Stimulated activated CD4-positive, alpha-beta T cell treated with anti-CD3 and anti-CD28 coated beads, Interleukin-4, amount 100 ng/mL, for 48 hours (primary cell): Measurements from ENCODE around the gene LRRC59.
"Not testable (repeated sequence)": the region's sequence is repeated elsewhere in the genome, so short reads cannot be mapped to it uniquely, and the experiment has no call there.

Experiments used
- DNase-seq, 2 donors: peaks; one replicate each; pipeline ENCODE4 v3.0.0-alpha.2; 2020; ENCODE audit warnings: low read depth in 2 of 2

Gene LRRC59

DNA sequence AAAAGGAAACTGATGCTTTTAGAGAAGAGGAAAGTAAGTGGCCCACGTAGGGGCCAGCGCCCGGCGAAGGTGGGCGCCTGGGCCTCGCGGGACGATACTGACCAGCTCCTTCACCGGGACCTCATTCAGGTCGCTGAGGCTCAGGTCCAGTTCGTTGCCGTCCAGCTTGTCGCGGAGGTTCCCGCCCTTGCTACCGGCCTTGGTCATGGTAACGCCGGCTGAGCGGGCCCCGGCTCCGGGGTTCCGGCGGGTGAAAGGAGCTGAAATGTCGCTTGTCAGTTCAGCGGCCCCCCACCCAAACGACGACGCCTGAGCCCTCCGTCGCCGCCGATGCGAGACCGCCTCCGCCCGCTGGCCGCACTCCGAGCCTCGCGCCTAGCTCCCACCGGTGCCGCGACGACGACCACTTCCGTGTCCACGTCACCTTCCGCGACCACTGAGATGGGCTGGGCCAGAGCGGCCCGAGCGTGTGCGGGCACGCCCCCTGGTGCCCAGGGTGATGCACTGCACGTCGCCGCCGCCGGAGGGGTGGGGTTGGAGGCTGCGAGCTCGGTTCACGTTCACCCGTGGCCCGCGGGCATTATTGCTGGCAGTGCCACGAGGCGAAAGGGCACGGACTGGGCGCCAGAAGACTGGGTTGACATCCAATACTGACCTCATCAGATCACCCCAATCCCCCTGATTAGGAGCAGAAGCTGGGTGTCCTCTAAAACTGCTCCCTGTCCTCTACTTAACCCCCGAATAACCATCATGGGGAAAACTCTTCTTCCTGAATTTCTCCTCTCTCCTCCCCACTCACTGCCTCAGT is at the start of gene LRRC59:
TSS of gene LRRC59 (minus strand) at position 413 of the 808 bp plus-strand sequence. CDS start at position 207, 206 bp downstream.
- peak; percentile 89 to 90 for DNase-seq

DNA sequence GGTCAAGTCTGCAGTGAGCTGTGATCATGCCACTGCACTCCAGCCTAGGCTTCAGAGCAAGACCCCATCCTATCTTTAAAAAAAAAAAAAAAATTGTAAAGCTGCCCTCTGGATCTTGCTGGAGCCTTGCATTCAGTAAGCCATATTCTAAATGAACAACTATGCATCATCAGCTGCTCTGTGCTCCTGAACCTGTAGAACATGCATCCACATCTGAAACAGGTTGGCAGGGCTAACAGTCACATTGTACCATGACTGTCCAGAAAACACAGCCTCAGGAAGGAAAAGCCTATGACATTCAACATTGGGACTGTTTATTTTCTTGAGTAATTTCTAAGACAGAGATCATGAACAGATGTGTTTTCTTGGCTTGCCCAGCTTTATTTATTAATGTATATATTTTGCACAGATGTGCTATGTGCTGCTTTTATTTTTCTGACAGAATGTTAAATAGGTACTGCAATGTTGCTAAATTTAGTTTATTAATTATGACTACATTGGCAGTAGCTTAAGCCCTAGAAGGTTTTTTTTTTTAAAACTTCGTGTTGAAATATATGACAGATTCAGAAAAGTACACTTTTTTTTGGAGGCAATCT is 48.5 kb upstream of the LRRC59 start:
- no peak for DNase-seq

DNA sequence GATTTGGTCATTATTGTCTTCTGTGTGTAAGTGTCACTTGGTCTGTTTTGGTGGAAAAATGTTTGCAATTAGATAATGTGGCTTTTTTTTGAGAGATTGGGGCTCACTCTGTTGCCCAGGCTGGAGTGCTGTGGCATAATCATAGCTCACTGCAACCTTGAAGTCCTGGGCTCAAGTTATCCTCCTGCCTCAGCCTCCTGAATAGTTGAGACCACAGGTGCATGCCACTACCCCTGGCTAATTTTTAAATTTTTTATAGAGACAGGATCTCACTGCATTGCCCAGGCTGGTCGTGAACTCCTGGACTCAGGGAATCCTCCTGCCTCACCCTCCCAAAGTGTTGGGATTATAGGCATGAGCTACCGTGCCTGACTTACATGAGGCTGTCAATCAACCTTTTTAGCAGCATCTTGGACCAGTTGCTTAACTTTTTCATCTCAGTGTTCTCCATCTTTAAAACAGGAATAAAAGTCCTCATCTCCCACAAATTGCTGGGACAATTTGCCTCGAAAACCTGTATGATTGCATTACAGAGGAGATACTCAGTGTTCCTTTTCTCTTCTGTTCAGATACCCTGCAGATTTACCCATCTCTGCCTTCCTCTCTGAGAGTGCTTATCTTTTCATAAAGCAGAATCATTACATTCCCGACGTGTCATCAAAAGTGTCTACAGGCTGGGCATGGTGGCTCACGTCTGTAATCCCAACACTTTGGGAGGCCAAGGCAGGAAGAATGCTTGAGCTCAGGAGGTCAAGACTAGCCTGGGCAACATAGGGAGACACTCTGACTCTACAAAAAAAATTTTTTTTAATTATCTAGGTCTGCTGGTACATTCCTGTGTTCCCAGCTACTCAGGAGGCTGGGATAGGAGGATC is 47.8 kb upstream of the LRRC59 start:
- no peak for DNase-seq

DNA sequence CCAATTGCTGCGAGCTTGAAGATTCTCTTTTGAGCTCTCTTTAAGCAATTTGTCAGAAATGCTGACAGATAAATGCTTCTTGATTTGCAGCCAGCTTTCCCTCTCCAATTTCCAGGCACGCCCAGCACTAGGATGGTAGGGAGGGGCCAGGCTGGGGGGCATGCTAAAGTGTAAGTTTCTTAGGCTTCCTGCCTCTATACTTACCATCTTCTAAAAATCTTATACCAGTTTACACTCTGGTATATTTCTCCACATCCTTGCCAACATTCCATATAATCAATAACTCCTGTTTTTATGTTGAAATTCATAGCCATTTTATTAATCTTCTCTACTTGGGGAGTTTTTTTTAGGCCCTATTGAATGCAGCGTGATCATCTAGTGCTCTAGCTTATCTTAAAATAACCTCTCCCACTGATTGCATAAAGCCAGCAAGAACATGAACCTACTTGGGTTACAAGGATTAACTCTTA is 46.2 kb upstream of the LRRC59 start:
- no peak for DNase-seq

DNA sequence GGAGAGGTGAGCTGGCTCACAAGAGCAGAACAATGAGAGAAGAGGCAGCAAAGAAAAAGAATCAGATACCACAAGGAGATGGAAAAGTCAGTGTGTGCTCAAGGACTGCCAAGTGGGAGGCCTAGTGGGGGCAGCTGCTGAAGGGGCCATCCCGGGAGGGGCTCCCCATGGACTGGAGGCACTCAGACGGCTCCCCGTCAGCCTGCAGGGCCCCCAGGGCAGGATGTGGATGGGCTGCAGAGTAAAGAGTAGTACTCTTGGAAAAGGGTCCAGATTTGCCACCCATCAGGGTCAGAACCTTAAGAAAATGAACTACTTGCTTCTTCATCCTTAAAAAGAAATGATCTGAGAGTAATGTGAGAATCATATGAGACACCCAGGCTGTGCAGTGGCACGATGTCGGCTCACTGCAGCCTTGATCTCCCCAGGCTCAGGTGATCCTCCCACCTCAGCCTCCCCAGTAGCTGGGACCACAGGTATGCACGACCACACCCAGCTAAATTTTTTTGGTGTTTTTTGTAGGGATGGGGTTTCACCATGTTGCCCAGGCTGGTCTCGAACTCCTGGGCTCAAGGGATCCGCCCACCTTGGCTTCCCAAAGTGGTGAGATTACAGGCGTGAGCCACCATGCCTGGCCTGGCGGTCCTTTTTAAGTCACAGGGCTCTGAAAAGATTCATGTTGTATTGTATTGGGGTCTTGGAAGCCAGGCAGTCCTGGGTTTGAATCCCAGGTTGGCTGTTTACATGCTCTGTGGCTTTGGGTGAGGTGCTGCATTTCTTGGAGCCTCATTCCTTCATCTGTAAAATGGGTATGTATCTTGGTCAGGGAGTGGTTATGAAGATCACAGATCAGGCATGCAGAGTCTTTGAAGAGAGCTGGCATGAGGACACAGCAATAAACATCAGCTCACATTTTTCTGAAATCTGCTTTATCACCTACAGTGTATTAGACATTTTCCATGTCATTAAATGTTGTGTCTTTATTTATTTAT is 43.8 kb upstream of the LRRC59 start:
- DNase-seq, result no peak

DNA sequence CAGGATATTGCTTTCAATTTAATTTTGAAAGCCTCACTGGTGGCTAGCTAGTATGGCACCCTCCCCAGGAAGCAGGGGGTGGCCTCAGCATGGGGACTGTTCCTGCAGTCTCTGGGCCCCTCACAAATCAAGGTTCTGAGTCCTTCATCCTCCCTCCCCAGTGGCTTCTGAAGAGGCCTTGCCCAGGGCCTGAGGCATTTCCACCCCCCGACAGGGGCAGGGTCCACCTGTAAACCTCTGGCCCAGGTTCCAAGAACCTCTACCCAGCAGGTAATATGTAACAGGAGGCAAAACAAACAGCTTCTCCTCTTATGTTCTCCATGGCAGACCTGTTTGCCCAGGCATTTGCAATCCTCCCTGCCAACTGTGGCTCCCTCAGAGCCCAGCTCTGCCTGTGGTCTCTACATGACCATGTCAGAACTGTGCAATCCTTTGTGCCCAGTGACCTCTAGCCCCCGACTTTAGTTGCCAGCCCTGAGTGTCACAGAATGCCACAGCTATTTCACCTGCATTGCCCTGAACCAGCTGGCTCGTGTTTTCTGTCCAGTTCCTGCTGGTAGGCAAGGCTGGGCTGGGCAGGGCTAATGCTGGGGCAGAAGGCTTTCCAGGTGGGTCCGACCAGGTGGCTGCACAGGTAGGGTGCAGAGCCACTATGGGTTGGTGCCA is 43.0 kb upstream of the LRRC59 start:
- DNase-seq, result no peak

DNA sequence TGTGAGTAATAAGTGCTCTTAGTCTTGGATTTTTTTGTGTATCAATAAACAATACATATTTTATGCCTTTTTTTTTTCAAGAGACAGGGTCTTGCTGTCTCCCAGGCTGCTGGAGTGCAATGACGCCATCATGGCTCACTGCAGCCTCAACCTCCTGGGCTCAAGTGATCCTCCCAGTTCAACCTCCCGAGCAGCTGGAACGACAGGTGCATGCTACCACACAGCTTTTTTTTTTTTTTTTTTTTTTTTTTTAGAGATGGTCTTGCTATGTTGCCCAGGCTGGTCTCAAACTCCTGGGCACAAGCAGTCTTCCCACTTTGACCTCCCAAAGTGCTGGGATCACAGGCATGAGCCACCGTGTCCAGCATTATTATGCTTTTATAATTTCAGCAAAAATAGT is 41.7 kb upstream of the LRRC59 start:
- no peak for DNase-seq

DNA sequence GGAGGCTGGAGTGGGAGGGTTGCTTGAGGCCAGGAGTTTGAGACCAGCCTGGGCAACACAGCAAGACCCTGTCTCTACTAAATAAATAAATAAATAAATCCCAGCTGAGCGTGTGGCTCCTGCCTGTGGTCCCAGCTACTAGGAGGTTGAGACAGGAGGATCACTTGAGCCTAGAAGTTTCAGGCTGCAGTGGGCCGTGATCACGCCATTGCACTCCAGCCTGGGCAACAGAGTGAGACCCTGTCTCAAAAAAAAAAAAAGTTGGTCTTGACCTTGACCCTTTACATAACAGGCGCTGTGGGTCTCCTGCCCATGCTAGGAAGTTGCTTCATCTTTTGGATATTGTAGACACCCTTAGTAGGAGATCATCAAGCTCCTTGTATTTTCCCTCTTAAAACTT is 40.1 kb upstream of the LRRC59 start:
- no peak for DNase-seq

DNA sequence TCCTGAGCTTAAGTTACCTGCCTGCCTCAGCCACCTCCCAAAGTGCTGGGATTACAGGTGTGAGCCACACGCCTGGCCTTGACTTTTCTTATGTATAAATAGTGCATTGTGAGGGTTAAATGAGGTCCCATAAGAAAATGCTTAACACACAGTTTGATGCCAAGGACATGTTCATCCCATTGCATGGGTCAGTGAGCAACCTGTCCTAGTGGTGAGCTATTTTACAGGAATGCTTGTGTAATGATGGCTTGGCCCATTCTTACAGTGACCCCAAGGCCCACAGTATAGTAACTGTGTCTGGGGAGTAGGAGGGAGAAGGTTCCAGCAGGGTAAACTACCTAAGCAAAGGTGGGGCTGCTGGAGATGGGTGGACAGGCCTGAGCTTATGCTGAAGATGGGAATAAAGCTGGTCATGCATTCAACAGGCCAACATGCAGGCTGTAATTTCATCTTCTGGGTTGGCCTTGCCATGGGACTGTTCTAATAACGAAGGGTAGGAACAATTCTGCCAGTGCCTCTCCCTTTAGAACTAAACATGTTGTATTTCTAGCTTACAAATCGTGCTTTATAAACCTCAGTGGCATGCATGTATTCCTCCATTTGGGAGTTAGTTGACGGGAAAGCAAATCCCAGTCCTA is 34.9 kb upstream of the LRRC59 start:
- DNase-seq, result no peak

DNA sequence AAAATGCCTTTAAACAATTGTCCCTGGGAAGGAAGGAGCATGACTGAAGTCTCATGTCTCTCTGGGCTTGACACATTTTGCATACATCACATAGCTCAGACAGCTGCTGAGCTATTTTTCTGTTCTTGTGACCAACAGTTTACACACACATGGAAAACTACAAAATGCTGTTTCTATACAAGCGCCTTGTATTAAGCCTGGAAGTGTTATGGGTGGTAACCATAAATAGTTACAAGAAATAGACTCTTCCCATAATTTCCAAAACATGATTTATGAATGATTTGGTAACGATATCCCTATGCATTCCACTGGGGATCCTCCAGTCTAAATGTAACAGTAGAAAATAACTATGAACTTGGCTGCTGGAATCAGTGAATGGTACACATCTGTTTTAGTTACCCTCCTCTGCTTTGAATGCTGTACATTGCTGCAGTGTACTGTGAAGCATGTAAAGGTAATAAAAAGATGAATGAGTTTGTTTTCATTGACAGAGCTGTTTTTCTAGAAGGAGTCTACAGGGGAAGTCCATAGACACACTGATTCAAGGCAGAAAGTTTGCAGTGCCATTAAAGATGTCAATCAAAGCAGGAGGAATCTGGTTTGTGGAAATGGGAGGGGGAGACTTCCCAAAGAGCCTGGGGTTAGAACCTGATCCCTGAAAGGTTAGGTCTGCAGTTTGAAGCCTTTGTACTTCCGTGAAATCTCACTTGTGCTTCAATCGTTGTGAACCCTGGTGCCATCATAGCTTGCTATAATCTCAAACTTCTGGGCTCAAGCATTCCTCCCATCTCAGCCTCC is 33.7 kb upstream of the LRRC59 start:
- DNase-seq, result no peak

DNA sequence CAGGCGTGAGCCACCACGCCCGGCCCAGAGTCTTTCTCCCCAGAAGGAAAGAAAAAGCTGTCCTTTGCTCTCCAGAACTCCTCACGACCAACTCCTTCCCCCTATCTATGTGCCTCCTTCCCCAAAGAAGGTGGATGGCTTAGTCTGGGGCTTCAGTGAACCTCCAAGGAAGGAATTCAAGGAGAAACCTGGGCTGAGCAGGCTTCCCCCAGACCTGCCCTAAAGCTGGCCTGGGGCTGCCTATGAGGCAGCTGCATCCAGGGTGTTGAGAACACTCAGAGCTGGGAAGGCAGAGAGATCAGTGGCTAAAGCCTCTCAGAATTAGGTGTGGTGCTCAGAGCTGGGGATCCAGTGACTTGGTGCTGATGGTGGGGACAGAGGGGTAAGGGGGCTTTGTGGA is 32.5 kb upstream of the LRRC59 start:
- no peak for DNase-seq

DNA sequence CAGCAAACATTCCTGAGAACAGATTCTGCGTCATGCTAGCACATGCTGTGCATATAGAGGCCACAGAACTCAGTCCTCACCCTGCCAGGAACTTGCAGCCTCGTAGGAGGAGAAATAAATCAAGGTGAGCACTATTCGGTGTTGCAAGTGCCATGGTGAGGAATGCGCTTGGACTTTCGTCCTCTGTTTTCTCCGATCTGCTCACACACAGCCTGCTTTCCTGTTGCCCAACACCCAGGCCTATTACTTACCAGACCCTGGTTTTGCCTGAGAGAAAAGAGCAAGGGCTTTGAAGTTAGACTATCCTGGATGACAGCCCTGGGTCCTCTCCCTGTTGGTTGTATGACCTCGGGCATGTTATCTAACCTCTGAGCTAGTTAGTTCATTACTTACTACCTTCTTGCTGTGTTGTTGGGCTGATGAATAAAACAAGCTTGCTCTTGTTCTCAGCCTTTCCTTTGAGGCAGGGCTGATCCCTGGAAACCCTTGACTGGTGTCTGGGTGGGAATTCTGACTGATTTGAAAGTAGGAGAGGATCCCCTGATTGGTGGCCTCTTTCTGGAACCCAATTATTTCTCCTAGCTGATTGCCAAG is 31.6 kb upstream of the LRRC59 start:
- no peak for DNase-seq

DNA sequence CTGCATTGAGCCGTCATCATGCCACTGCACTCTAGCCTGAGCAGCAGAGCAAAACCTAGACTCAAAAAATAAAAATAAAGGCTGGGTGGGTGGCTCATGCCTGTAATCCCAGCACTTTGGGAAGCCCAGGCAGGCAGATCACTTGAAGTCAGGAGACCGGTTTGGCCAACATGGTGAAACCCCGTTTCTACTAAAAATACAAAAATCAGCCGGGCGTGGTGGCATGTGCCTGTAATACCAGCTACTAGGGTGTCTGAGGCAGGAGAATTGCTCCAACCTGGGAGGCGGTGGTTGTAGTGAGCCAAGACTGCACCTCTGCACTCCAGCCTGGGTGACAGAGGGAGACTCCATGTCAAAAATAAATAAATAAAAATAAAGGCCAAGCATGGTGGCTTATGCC is 30.8 kb upstream of the LRRC59 start:
- not testable (repeated sequence) for DNase-seq

DNA sequence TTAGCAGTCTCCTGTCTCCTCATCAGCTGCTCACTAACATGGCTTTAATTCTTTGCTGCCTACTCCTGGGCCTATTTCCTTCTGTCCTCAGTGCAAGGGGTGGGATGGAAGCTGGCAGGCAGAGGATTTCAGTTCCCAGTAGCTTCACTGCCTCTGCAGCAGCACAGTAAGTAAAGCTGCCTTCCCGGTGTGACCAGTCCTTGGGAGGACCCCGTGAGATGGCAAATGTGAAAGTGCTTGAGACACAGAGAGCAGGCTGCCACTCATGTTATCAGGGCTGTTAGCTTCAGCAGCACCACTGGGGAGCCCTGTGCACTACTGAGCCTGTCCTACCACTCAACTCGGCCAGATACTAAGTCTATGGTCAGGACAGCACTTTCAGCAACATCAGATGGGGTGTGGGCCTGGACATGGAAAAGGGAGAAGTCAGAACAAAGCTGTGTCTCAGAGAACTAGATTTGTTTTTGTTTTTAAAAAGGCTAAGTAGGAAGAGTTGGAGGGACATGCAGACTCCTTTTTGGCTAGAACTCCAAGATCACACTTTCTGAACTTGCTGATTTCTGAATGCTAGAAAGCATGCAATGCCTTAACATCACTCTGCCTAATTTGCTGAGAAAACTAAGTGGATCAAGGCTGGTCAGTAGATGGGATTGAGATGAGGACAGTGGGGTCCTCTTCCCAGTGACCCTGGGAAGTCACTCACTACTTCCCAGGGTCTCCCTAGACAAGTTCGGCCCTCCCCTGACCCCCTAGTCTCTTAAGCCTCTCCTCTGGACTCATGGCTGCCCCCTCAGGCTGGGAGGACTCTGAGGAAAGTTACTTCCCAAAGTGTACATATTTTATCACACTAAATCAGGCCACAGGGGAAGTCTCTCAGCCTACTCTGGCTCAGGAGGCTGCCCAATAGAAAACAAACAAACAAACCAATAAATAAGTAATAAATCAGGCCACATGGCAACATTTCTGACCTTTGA is 29.8 kb upstream of the LRRC59 start:
- peak in 1 of 2 donors; percentile 16 for DNase-seq

DNA sequence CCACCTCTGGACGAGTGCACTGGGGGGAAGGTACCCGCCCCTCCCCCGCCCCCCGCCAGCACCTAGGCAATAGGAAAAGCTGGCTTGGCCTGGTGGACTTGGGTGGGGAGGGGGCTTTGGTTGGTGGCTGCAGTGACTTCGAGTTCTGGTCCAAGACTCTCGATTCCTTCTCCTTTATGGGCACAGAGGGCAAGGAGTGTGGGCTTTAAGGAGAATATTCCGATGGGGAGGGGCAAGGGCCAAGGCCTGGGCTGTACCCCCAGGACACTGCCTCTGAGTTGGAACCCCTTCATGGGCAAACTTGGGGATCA is 29.1 kb upstream of the LRRC59 start:
- no peak for DNase-seq

DNA sequence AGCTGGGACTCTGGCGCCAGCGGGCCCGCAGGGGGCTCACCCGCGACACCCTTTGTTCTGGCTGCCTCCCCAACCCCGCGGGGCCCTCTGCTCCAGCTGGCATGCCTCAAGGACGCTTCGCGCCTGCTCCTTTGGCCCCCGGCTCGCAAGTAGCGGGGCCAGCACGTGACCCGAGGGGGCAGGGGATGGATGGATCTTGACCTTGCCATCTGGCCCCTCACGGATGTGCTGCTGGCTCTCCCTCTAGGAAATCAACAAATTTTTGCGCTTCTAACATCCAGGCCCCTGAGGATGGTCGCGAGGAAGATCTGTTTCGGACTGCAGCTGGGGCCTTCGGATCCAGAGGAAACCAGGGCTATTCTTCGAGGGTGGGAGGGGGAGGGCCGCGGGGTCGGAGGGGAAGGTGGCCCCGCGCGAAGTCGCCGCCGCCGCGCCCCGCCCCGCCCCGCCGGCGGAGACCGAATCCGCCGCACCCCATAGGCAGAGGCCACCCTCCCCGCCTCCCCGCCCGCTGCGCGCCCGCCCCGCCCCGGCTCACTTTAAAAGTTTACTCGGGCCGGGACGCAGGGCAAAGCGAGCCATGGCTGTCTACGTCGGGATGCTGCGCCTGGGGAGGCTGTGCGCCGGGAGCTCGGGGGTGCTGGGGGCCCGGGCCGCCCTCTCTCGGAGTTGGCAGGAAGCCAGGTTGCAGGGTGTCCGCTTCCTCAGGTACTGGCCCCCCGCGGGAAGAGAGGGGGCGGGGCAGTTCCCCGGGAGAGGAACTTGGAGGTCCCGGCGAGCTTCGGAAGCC is 28.6 kb upstream of the LRRC59 start, which contains the start of gene ACSF2:
TSS of gene ACSF2 (plus strand) at position 537 of the 790 bp plus-strand sequence. CDS start at position 581, 44 bp downstream.
- peak; percentile 65 to 66 for DNase-seq
